GM19452 (cell line): ENCODE results near the gene KRTAP20-1.

Experiments
- ATAC-seq: cut with Tn5 transposase; IDR thresholded peaks from one replicate; pipeline ENCODE4 v1.9.1; 2021; ENCODE audit not compliant: unreplicated experiment

Gene KRTAP20-1

GRCh38 chr21:30616125-30616524 is at the start of gene KRTAP20-1:
Gene KRTAP20-1, plus strand, starts transcription at chr21:30616425. Its CDS starts 30 bp downstream, at chr21:30616455.
- no peak for ATAC-seq

DNA sequence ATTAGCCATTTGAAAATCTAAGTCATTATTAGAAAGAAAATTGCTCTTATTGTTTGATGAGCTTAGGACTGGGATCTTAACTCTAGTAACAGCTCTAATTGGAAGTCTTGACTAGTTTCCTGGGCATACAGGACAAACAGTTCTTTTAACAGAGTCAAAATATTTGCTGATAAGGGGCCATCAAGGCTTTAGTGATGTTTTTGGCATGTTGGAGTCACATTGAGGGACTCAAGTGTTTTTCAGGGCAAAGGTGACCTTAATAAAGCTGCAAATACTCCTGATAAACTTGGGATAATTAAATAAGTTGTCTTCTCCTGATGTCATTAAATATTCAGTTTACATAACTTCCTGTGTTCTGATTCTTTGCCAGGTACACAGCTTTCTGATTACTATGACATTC is 48.6 kb upstream of the KRTAP20-1 start:
- ATAC-seq = no peak

- ATAC-seq = no peak
These were observed 38.5 kb upstream of the KRTAP20-1 start for GRCh38 chr21:30577766-30578165.

- no peak for ATAC-seq
These were observed 36.9 kb upstream of the KRTAP20-1 start for GRCh38 chr21:30579346-30579745.

DNA sequence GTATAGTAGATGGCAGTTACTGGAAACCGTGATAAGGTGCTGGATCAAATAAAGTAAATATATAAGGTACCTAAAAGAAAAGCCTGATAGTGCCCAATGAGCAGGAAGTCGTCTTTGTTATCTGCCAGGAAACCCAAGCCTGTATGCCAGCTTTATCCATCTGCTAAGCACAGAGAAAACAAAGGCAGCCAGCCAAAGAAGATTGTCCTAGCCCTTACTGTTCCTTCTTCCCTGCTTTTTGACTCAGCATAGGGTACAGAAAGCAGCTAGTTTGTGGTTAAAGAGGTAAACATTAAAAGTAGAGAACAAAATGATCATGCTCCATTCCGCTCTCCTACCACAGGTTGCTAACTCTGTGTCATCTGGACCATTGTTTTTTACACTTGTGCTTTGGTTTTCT is 36.1 kb upstream of the KRTAP20-1 start:
- ATAC-seq = no peak

- no peak for ATAC-seq
These were observed 33.4 kb upstream of the KRTAP20-1 start for GRCh38 chr21:30582870-30583269.

DNA sequence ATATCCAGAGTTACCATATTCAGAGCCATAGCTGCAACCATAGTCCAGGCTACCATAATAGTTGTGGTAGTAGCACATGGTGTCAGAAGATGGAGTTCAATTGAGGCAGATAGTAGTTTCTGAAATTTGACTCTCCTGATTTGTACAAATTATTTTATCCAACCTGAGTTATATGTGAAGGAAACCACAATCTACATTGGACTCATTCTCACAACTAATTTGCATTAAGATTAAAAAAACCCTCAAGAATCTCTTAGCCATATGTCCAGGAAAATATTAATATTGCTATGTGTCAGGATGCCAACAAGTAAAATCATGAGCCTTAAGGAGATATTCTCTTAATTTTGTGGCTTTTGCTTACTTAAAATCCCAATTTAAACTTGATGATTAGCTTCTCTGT is 25.9 kb upstream of the KRTAP20-1 start, which contains the start of gene KRTAP22-2:
Gene KRTAP22-2, minus strand, starts transcription at position 101 of the 400 bp plus-strand sequence.
- no peak for ATAC-seq

- ATAC-seq = no peak
These were observed 24.1 kb upstream of the KRTAP20-1 start, which contains the start of gene KRTAP6-3 for GRCh38 chr21:30592140-30592539. Gene KRTAP6-3, plus strand, starts transcription at chr21:30592440. Its CDS starts 6 bp downstream, at chr21:30592446.

DNA sequence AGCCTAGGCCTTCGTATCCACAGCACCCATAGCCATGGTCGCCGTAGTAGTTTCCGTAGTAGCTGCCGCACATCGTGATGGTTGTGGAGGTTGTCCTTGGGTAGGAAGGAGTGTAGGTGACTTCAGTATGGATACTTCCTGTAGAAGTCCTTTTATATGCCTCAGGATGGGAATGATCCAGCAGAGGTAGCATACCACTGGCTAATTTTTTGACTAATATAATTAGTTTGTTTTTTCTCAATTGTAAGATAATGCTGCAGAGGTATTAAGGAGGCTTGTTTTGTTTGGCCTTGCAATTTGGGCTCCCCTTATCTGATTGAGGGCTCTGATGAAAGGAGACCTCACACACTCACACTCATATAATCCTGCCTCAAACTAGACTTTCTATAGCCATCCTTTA is 17.4 kb upstream of the KRTAP20-1 start, which contains the start of gene KRTAP6-2:
Gene KRTAP6-2, minus strand, starts transcription at position 101 of the 400 bp plus-strand sequence. Its CDS starts 28 bp downstream, at position 73.
- no peak for ATAC-seq

DNA sequence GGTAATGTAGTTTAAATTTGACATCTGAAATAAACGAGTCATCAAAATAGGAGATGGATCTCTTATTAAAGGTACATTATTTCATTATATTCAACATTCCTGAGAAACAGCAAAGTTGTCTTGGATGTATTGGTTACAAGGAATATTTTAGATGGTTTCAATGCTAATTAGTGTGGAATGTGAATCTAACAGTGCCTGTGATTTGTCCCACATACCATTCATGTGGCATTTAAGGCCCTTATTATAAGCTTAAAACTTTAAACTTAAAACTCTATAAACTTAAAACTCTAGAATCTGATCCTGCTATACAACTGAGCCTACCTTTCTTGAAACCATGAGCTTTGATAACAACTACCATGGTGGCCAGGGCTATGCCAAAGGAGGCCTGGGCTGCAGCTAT is 15.4 kb upstream of the KRTAP20-1 start, which contains the start of gene KRTAP22-1:
Gene KRTAP22-1, plus strand, starts transcription at position 301 of the 400 bp plus-strand sequence.
- no peak for ATAC-seq

DNA sequence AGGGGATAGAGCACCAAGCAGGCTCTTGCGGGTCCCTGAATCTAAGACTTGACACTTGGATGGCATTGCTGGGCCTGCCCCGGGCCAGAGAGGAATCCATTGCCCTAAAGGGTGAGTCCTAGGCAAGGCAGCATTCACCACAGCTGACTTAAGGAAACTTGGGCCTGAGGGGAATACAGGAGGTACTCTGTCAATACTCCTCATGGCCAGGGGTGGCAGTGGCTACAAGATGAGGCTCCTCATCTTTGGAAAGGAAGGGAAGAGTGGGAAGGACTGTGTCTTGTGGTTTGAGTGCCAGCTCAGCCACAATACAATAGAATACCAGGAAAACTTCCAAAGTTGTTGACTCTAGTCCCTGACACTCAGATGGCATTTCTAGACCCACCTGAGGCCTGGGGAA is 10.3 kb upstream of the KRTAP20-1 start:
- no peak for ATAC-seq

GRCh38 chr21:30612132-30612531 is 4.1 kb upstream of the KRTAP20-1 start:
- ATAC-seq = no peak

DNA sequence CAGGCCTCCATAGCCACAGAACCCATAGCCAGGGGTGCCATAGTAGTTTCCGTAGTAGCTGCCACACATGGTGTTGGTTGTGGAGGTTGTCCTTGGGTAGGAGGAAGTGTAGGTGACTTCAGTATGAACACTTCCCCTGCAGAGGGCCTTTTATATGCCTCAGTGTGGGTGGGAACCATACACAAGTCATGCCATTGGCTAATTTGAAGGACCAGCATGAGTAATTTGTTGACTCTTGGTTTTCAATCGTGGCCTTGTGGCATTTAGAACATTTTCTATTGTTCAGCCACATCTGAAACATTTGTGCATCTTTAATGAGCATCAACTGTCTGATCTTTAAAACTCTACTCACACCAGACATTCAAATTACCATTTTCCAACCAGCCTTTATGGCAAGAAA is 2.4 kb upstream of the KRTAP20-1 start, which contains the start of gene KRTAP6-1:
Gene KRTAP6-1, minus strand, starts transcription at position 95 of the 400 bp plus-strand sequence. Its CDS starts 26 bp downstream, at position 69.
- no peak for ATAC-seq

DNA sequence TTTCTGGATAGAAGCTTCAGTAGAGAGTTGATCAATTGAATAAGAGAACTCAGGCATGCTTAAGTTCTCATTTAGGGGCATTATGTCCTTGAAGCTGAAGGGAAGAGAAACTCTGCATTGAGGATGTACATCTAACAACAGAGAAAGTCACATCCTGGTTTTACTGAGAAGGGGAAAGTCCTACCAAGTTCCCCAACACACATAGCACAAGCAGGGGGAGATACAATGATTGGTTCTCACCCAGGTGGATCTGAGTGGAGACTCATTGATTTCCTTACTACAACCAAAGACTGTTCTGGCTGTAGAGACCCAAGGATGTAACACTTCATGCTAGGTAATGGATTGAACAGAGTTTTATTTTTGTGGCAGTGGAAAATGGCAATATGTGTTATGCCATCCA is 1.0 kb upstream of the KRTAP20-1 start:
- no peak for ATAC-seq

- ATAC-seq = no peak
These were observed 3.9 kb downstream of the KRTAP20-1 start for GRCh38 chr21:30620080-30620479.

GRCh38 chr21:30620522-30620921 is 4.3 kb downstream of the KRTAP20-1 start, which contains the start of gene KRTAP20-4:
Gene KRTAP20-4, plus strand, starts transcription at chr21:30620627.
- ATAC-seq = no peak

DNA sequence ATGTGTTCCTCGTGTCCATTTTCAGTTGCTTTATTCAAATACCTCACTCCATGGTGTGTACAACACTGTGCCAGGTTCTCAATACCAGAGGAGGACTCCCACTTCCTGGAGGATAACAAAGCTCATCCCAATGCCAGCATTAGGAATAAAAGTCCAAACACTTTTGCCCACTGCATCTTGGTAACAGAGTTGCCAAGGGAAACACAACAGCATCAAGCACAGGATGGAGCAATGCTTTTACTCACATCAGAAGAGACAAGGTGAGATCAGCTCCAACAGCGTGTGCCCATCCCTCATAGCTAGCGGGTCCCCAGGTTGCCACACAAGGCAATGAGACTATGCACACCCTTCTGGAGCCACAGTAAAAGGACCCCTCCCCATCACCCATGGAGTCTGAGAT is 7.1 kb downstream of the KRTAP20-1 start:
- no peak for ATAC-seq

DNA sequence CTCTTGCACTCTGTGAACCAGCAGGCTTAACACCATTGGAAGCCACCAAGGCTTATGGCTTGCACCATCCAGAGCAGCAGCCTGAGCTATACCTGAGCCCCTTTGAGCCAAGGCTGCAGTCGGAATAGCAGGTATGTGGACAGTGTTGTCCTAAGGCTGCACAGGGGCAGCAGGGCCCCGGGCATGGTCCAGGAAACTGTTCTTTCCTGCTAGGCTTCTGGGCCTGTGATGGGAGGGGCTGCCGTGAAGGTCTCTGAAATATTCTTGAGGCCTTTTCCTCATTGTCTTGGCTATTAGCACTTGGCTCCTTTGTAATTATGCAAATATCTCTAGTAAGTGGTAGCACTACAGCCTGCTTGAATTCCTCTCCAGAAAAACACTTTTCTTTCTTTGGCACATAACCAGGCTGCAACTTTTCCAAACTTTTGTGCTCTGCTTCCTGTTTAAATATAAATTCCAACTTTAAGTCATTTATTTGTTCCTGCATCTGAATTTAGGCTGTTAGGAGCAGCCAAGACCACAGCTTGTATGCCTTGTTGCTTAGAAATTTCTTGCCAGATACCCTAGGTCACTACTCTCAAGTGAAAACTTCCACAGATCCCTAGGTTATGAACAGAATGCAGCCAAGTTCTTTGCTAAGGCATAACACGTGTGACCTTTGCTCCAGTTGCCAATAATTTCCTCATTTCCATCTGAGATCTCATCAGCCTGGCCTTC is 9.4 kb downstream of the KRTAP20-1 start:
- no peak for ATAC-seq

DNA sequence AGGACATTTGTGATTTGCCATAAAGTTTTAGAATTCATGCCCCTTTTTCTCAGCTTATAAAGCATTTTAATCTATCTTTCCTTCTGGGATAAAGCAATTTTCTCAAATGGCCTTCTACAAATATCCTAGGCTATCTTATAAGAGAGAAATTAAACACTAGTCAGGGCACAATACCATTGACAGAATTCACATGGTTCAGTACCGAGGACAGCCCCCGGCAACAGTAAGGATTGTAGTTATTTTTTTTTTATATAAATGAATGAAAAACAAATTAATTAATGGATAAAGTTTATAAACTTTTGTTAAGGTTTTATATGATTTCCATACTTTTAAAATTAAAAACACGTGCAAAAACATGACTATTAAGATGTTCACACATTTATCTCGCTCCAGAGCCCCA is 11.9 kb downstream of the KRTAP20-1 start:
- no peak for ATAC-seq

DNA sequence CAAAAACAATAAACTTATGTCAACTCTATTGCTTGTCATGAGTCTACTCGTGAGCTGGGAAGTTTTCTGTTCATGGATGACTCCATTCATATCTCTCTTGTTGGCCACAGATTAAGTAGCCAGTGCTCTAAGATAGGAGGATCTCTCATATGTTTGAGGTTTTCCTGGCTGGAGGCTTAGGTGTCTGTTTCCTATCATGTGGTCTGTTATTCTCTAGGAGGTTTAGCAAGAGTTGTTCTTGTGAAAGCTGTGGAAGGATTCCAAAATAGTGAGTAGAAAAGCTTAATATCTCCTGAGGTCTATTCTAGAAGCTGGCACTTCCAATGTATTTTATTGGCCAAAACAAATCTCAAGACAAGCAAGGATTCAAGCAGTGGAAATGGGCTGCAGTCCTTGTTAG is 13.0 kb downstream of the KRTAP20-1 start:
- no peak for ATAC-seq

DNA sequence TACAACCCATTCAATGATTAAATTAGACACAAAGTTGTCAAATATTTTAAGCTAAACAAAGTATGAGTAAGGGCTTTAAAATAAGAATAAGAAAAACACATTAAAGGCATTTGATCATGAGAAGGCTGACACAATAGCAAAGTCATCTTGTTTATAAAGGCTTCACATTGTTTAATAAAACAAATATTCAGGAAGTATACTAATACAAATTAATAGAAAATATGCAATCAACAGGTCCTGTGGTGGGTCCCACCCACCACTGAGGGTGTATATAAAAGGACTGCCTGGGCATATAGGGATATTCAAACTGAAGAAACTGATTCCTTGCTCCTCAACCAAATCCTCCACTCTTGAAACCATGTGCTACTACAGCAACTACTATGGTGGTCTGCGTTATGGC is 18.7 kb downstream of the KRTAP20-1 start, which contains the start of gene KRTAP20-2:
Gene KRTAP20-2, plus strand, starts transcription at position 301 of the 400 bp plus-strand sequence. Its CDS starts 58 bp downstream, at position 359.
- no peak for ATAC-seq

DNA sequence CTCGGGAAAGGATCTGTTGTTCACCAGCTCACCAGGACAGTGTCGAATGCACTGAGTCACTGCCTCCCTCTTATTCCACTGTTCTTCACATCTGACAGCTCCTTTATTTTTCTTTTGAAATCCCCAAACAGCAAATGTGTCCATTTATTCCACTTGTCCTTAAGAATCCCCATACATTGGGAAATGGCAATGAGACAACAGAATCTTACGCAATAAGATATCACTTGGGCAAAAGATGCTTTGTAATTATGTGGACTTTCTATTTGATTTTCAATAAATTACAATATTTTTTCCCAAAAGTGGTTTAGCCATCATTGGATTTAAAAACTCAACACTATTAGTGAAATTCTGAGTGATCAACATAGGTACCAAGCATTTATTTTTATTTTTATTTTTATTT is 22.5 kb downstream of the KRTAP20-1 start:
- ATAC-seq = no peak
